GM12874 (cell line): Measurements from ENCODE around the gene CCHCR1.

Experiments used
- TF ChIP-seq, protein P1 (sequence below): IDR thresholded peaks from 2 replicates; pipeline ENCODE4 v1.5.1; 2011; ENCODE audit warnings: low read depth, mild to moderate bottlenecking, control low read depth, low read length, moderate library complexity; ENCODE audit not compliant: insufficient read depth

Gene CCHCR1, protein sequence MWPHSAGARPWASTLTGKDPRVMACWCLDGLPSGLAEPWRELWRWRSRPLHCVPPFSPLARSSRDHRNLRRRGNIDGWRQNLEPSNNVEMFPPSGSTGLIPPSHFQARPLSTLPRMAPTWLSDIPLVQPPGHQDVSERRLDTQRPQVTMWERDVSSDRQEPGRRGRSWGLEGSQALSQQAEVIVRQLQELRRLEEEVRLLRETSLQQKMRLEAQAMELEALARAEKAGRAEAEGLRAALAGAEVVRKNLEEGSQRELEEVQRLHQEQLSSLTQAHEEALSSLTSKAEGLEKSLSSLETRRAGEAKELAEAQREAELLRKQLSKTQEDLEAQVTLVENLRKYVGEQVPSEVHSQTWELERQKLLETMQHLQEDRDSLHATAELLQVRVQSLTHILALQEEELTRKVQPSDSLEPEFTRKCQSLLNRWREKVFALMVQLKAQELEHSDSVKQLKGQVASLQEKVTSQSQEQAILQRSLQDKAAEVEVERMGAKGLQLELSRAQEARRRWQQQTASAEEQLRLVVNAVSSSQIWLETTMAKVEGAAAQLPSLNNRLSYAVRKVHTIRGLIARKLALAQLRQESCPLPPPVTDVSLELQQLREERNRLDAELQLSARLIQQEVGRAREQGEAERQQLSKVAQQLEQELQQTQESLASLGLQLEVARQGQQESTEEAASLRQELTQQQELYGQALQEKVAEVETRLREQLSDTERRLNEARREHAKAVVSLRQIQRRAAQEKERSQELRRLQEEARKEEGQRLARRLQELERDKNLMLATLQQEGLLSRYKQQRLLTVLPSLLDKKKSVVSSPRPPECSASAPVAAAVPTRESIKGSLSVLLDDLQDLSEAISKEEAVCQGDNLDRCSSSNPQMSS

GRCh38 chr6:31157513-31158139 lies at the start of gene CCHCR1:
Gene CCHCR1, minus strand, starts transcription at chr6:31157802. Its CDS starts 202 bp downstream, at chr6:31157600.
- TF ChIP-seq, protein P1, sequence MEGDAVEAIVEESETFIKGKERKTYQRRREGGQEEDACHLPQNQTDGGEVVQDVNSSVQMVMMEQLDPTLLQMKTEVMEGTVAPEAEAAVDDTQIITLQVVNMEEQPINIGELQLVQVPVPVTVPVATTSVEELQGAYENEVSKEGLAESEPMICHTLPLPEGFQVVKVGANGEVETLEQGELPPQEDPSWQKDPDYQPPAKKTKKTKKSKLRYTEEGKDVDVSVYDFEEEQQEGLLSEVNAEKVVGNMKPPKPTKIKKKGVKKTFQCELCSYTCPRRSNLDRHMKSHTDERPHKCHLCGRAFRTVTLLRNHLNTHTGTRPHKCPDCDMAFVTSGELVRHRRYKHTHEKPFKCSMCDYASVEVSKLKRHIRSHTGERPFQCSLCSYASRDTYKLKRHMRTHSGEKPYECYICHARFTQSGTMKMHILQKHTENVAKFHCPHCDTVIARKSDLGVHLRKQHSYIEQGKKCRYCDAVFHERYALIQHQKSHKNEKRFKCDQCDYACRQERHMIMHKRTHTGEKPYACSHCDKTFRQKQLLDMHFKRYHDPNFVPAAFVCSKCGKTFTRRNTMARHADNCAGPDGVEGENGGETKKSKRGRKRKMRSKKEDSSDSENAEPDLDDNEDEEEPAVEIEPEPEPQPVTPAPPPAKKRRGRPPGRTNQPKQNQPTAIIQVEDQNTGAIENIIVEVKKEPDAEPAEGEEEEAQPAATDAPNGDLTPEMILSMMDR: no peak

- TF ChIP-seq, protein P1: no peak
Observed at GRCh38 chr6:31205638-31206037, 48.0 kb upstream of the CCHCR1 start.

DNA sequence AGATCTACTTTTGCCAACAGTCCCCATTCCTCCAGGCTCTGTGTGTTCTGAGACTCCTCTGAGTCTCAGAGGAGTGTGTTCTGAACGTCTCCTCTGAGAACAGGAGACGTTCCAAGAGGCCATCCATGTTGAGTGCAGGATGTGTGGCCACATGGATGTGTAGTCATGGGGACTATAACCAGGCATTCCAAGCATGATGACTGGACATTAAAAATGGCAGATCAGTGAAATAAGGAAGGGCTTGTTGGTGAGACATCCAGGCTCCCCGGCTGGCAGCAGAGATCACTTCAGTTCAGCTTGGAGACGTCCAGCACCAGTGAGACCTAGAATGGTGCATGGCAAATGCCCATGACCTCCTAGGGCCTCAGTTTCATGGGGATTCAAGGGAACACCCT lies 47.1 kb upstream of the CCHCR1 start:
- TF ChIP-seq, protein P1: no peak

GRCh38 chr6:31203345-31203979 lies 45.9 kb upstream of the CCHCR1 start:
- TF ChIP-seq, protein P1: no peak

DNA sequence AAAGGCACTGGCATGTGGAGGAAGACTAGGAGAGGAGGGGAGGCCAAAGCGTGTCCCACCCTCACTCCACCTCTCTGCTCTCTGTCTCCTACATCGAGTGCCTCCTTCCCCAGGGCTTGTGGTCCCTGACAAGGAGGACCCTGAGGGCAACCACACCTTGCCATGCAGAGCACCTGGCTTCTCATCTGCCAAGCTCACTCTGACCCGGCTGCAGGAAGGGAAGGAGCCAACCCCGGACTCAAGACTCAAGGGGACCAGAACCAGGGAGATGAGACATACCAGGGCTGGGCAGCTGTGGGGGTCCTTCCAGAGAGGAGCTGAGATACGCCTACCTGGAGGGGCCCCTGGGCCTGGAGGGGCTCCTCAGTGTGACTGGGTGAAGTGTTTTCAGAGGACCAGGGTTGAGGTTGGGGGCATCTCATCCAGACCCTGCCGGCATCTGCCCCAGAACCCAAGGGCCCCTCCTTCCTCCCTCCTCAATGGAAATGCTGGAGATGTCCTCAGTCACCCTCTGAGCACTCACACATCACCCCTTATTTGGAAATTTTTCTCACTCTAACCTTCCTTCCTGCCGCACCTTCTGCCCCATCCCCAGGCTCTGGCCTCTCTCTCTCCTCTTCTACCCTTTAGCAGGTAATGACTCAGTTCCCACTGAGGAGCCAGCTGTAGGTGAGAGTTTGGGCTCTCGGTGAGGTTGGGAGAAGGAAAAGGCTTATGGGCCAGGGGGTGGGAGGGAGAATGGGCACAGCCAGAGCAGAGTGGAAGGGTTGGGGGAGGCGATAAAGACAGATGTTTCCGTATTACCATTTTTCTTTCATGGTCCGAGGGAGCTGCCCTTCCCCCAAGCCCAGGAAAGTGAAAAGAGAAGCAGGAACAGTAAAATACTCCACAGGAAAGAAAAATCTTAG lies 44.9 kb upstream of the CCHCR1 start:
- TF ChIP-seq, protein P1: no peak

DNA sequence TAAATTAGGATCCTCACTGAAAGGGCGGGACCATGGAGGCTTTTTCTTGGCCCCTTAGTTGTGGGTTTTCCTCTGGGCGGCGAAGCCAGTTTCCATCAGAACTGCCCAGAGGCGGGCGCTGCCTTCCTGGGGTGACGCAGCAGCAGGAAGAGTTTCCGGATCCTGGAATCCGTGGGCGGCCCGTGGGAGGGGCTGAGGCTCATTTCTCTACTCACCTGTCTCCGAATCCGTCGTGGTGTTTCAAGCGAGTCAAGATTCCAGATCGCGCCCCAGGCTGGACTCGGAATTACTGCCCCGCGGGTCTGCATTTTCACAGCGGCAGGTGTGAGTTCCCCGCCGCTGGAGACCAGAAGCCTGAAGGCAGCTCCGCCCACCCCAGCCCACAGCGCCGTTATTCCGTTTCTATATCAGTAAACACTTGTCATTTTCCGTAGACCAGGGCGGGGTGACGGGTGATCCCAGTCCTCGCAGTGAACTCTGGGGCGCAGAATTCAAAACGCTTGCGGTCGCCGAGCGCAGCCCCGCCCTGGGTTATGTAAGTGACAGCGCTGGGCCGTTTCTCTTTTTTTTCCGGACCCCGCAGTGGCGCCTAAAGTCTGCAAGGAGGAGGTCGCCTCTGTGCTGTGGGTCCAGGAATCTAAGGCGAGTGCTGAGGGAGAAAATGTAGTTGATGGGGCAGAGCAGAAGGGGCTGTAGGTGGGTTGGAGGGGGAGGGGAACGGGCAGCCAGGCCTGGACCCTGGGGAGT lies 40.1 kb upstream of the CCHCR1 start:
- TF ChIP-seq, protein P1: no peak
